ENCODE data around the gene NOD1.

The NOD1 gene

DNA sequence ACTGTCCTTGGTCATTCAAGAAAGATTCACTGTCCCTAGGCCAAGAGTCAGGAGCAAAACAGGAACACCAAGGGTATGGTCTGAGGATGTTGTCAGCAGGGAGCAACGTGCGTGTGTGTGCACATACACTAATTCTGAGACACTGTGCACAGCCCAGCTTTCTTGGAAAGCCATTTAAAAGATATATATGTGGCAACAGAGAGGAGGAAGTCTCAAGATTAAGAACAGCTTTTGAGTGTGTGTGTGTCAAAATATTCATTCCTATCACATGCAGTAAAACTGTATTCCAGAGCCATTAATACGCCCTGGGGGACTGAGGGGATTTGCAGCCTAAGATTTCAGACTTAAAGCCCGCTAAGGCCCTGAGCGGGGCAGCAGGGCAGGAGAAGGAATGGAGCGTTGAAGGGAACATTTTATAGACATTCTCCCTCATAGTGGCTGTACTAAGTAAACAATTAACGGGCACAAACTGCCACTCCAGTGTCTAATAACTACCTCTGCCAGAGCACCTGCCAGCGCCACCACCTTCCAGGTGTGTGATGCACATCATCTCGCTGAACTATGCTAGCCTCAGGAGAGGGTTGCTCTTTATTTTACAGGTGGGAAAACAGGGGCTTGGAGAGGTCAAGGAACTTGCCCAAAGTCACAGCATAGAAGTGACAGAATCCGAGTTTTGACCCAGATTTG lies 2.0 kb downstream of the NOD1 start:
- TF ChIP-seq, protein P1, sequence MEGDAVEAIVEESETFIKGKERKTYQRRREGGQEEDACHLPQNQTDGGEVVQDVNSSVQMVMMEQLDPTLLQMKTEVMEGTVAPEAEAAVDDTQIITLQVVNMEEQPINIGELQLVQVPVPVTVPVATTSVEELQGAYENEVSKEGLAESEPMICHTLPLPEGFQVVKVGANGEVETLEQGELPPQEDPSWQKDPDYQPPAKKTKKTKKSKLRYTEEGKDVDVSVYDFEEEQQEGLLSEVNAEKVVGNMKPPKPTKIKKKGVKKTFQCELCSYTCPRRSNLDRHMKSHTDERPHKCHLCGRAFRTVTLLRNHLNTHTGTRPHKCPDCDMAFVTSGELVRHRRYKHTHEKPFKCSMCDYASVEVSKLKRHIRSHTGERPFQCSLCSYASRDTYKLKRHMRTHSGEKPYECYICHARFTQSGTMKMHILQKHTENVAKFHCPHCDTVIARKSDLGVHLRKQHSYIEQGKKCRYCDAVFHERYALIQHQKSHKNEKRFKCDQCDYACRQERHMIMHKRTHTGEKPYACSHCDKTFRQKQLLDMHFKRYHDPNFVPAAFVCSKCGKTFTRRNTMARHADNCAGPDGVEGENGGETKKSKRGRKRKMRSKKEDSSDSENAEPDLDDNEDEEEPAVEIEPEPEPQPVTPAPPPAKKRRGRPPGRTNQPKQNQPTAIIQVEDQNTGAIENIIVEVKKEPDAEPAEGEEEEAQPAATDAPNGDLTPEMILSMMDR (conservative IDR thresholded peaks at IDR 0.05; ENCODE audit: low read depth, low read length), result no peak
- Histone ChIP-seq H3K4me2 (no peak overlapping the region), H4K20me1 (ENCODE audit: insufficient read depth) (no peaks in the 10 kb centered on the region), H3K27ac (no peak overlapping the region), H2AFZ (ENCODE audit: low read depth) (no peak overlapping the region), H3K36me3 (ENCODE audit: insufficient read depth) (no peaks in the 10 kb centered on the region), H3K9ac (no peak overlapping the region), H3K4me3 (IDR thresholded peaks at IDR 0.05; ENCODE audit: insufficient read depth, low read depth, low read length) (no peak overlapping the region), H3K27me3 (ENCODE audit: insufficient read depth, low read depth) (no peaks in the 10 kb centered on the region), H3K79me2 (ENCODE audit: insufficient read depth, low read depth) (no peaks in the 10 kb centered on the region), H3K4me1 (ENCODE audit: low read depth, poor library complexity, severe bottlenecking) (peaks cover 11% of the 10 kb centered on the region)

GRCh38 chr7:30475580-30475979 lies 3.0 kb downstream of the NOD1 start:
- TF ChIP-seq, protein P1 (conservative IDR thresholded peaks at IDR 0.05; ENCODE audit: low read depth, low read length), result no peak
- Histone ChIP-seq H3K27me3 (ENCODE audit: insufficient read depth, low read depth) (no peaks in the 10 kb centered on the region), H3K27ac (no peak overlapping the region), H3K4me1 (ENCODE audit: low read depth, poor library complexity, severe bottlenecking) (peaks cover 11% of the 10 kb centered on the region), H3K4me3 (IDR thresholded peaks at IDR 0.05; ENCODE audit: insufficient read depth, low read depth, low read length) (no peak overlapping the region), H3K4me2 (no peak overlapping the region), H2AFZ (ENCODE audit: low read depth) (no peak overlapping the region), H3K9ac (no peak overlapping the region), H4K20me1 (ENCODE audit: insufficient read depth) (no peaks in the 10 kb centered on the region), H3K36me3 (ENCODE audit: insufficient read depth) (no peaks in the 10 kb centered on the region), H3K79me2 (ENCODE audit: insufficient read depth, low read depth) (no peaks in the 10 kb centered on the region)

DNA sequence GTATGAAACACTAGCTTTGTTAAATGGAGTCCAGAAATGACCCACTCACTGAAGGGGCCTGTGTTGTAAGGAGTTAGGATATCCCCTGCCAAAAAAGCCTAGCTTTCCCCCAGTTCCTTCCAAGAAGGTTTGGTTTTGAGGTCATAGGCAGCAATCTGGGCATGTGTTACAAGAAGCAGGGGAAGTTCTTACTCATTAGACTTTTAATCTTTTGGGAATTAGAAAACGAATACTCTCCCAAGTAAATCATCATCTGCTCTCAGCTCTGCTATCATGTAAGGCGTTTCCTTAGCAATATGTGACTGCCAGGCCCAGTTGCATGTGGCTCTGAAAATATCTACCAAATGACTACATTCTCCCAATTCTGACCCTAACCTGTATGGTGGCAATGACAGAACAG lies 3.7 kb downstream of the NOD1 start:
- H2AFZ ChIP-seq (ENCODE audit: low read depth), result no peak overlapping the region
- no peaks in the 10 kb centered on the region for H3K79me2 ChIP-seq (ENCODE audit: insufficient read depth, low read depth)
- no peak overlapping the region for H3K27ac ChIP-seq
- H3K36me3 ChIP-seq (ENCODE audit: insufficient read depth), result no peaks in the 10 kb centered on the region
- TF ChIP-seq, protein P1 (conservative IDR thresholded peaks at IDR 0.05; ENCODE audit: low read depth, low read length), result no peak
- H3K4me1 ChIP-seq (ENCODE audit: low read depth, poor library complexity, severe bottlenecking), result peaks cover 11% of the 10 kb centered on the region
- H3K4me2 ChIP-seq, result no peak overlapping the region
- H3K4me3 ChIP-seq (IDR thresholded peaks at IDR 0.05; ENCODE audit: insufficient read depth, low read depth, low read length), result no peak overlapping the region
- H3K9ac ChIP-seq, result no peak overlapping the region
- no peaks in the 10 kb centered on the region for H4K20me1 ChIP-seq (ENCODE audit: insufficient read depth)
- no peaks in the 10 kb centered on the region for H3K27me3 ChIP-seq (ENCODE audit: insufficient read depth, low read depth)

GRCh38 chr7:30474485-30474884 lies 4.1 kb downstream of the NOD1 start:
- H4K20me1 ChIP-seq (ENCODE audit: insufficient read depth), result no peaks in the 10 kb centered on the region
- H3K79me2 ChIP-seq (ENCODE audit: insufficient read depth, low read depth), result no peaks in the 10 kb centered on the region
- TF ChIP-seq, protein P1 (conservative IDR thresholded peaks at IDR 0.05; ENCODE audit: low read depth, low read length), result no peak
- H3K9ac ChIP-seq, result no peak overlapping the region
- H3K4me3 ChIP-seq (IDR thresholded peaks at IDR 0.05; ENCODE audit: insufficient read depth, low read depth, low read length), result no peak overlapping the region
- H3K4me1 ChIP-seq (ENCODE audit: low read depth, poor library complexity, severe bottlenecking), result peaks cover 8% of the 10 kb centered on the region
- no peaks in the 10 kb centered on the region for H3K27me3 ChIP-seq (ENCODE audit: insufficient read depth, low read depth)
- no peak overlapping the region for H3K27ac ChIP-seq
- no peak overlapping the region for H2AFZ ChIP-seq (ENCODE audit: low read depth)
- H3K36me3 ChIP-seq (ENCODE audit: insufficient read depth), result no peaks in the 10 kb centered on the region
- no peak overlapping the region for H3K4me2 ChIP-seq
